H9 (cell line): Measurements from ENCODE around the gene RAB35. TPM values are rescaled to one million over a fixed set of nuclear protein-coding genes. Genes with fewer than 3 reads are reported as not detected.

Experiments
- DNase-seq: peaks from one replicate; pipeline ENCODE4 v3.0.0-alpha.2; 2017
- H2AFZ ChIP-seq: one replicate; pipeline ENCODE4 v1.6.1; 2013; ENCODE audit warnings: mild to moderate bottlenecking, low read length, control low read depth, moderate library complexity
- H2AK5ac ChIP-seq: 2 replicates; pipeline ENCODE4 v1.6.1; 2013; ENCODE audit warnings: low read length, control low read depth, mixed read lengths; ENCODE audit not compliant: insufficient read length
- H2BK120ac ChIP-seq: one replicate; pipeline ENCODE4 v1.6.1; 2013; ENCODE audit warnings: low read depth, mild to moderate bottlenecking, low read length, control low read depth, inconsistent platforms; ENCODE audit not compliant: poor library complexity, severe bottlenecking
- H2BK12ac ChIP-seq: 2 replicates; pipeline ENCODE4 v1.6.1; 2013; ENCODE audit warnings: low read length, control low read depth, mixed read lengths, low read depth; ENCODE audit not compliant: insufficient read length
- H2BK15ac ChIP-seq: 2 replicates; pipeline ENCODE4 v1.6.1; 2013; ENCODE audit warnings: low read depth, low read length, control low read depth
- H2BK20ac ChIP-seq: one replicate; pipeline ENCODE4 v1.6.1; 2013; ENCODE audit warnings: low read depth, mild to moderate bottlenecking, low read length, control low read depth, inconsistent platforms; ENCODE audit not compliant: poor library complexity, severe bottlenecking
- H2BK5ac ChIP-seq: 2 replicates; pipeline ENCODE4 v1.6.1; 2013; ENCODE audit warnings: low read length, control low read depth, mixed read lengths; ENCODE audit not compliant: insufficient read length
- H3K14ac ChIP-seq: 2 replicates; pipeline ENCODE4 v1.6.1; 2013; ENCODE audit warnings: low read length, control low read depth; ENCODE audit not compliant: insufficient read depth
- H3K18ac ChIP-seq: 2 replicates; pipeline ENCODE4 v1.6.1; 2013; ENCODE audit warnings: low read depth, mild to moderate bottlenecking, mixed read lengths, low read length, control low read depth; ENCODE audit not compliant: insufficient read length
- H3K23ac ChIP-seq: 2 replicates; pipeline ENCODE4 v1.6.1; 2013; ENCODE audit warnings: low read length, control low read depth, mixed read lengths, low read depth; ENCODE audit not compliant: insufficient read length
- H3K23me2 ChIP-seq: 2 replicates; pipeline ENCODE4 v1.6.1; 2013; ENCODE audit warnings: low read depth, mild to moderate bottlenecking, mixed read lengths, low read length, control low read depth; ENCODE audit not compliant: insufficient read length, poor library complexity, severe bottlenecking
- H3K27ac ChIP-seq: 2 replicates; pipeline ENCODE4 v1.5.1; 2013; ENCODE audit warnings: low read length, control low read depth, mixed read lengths, low read depth; ENCODE audit not compliant: insufficient read length
- H3K27me3 ChIP-seq: 2 replicates; pipeline ENCODE4 v1.6.1; 2013; ENCODE audit warnings: low read length, control low read depth, inconsistent platforms; ENCODE audit not compliant: insufficient read depth
- H3K4ac ChIP-seq: 2 replicates; pipeline ENCODE4 v1.6.1; 2013; ENCODE audit warnings: low read depth, mild to moderate bottlenecking, control low read depth, inconsistent platforms, low read length, moderate library complexity
- H3K4me1 ChIP-seq: 2 replicates; pipeline ENCODE4 v1.6.1; 2013; ENCODE audit warnings: low read length, control low read depth, inconsistent platforms; ENCODE audit not compliant: insufficient read depth
- H3K4me2 ChIP-seq: 2 replicates; pipeline ENCODE4 v1.6.1; 2013; ENCODE audit warnings: low read length, control low read depth, mixed read lengths; ENCODE audit not compliant: insufficient read length, insufficient read depth
- H3K56ac ChIP-seq: 2 replicates; pipeline ENCODE4 v1.6.1; 2013; ENCODE audit warnings: low read depth, mild to moderate bottlenecking, mixed read lengths, low read length, control low read depth; ENCODE audit not compliant: insufficient read length
- H3K79me1 ChIP-seq: 2 replicates; pipeline ENCODE4 v1.6.1; 2013; ENCODE audit warnings: low read depth, mild to moderate bottlenecking, moderate library complexity, low read length, control low read depth, inconsistent platforms; ENCODE audit not compliant: insufficient read depth, poor library complexity, severe bottlenecking
- H3K79me2 ChIP-seq: 2 replicates; pipeline ENCODE4 v1.6.1; 2013; ENCODE audit warnings: low read length, control low read depth, inconsistent platforms; ENCODE audit not compliant: insufficient read depth
- H3K9ac ChIP-seq: 2 replicates; pipeline ENCODE4 v1.6.1; 2013; ENCODE audit warnings: low read length, control low read depth, mixed read lengths; ENCODE audit not compliant: insufficient read length; ENCODE audit errors: extremely low read depth
- H3K9me3 ChIP-seq: one replicate; pipeline ENCODE4 v1.6.1; 2013; ENCODE audit warnings: low read depth, low read length, inconsistent platforms; ENCODE audit not compliant: control insufficient read depth
- H3T11ph ChIP-seq: one replicate; pipeline ENCODE4 v1.6.1; 2013; ENCODE audit warnings: mild to moderate bottlenecking, low read length, control low read depth, inconsistent platforms
- H4K20me1 ChIP-seq: one replicate; pipeline ENCODE4 v1.6.1; 2013; ENCODE audit not compliant: control insufficient read depth, insufficient read length, insufficient read depth
- H4K5ac ChIP-seq: 2 replicates; pipeline ENCODE4 v1.6.1; 2013; ENCODE audit warnings: low read depth, mild to moderate bottlenecking, mixed read lengths, low read length, control low read depth; ENCODE audit not compliant: insufficient read length
- H4K8ac ChIP-seq: replicated peaks from 2 replicates; pipeline ENCODE4 v1.6.1; 2013; ENCODE audit warnings: low read length, control low read depth, mixed read lengths, low read depth; ENCODE audit not compliant: insufficient read length
- H4K91ac ChIP-seq: 2 replicates; pipeline ENCODE4 v1.6.1; 2013; ENCODE audit warnings: low read depth, mild to moderate bottlenecking, moderate library complexity, mixed read lengths, low read length, control low read depth; ENCODE audit not compliant: insufficient read length
- H3K27ac Mint-ChIP-seq, 3 experiments: 2 replicates in 2 of 3; 3 replicates in 1 of 3; pipeline ENCODE4 v1.8.0; 2020 to 2021; ENCODE audit warnings: mixed read lengths in 3 of 3, mild to moderate bottlenecking in 1 of 3, moderate library complexity in 1 of 3
- H3K27me3 Mint-ChIP-seq: 2 replicates; pipeline ENCODE4 v1.8.0; 2021; ENCODE audit warnings: low read depth, mild to moderate bottlenecking, moderate library complexity, mixed read lengths
- H3K36me3 Mint-ChIP-seq, 3 experiments: 2 replicates in 2 of 3; 3 replicates in 1 of 3; pipeline ENCODE4 v1.8.0; 2020 to 2021; ENCODE audit warnings: low read depth in 3 of 3, mixed read lengths in 3 of 3; ENCODE audit not compliant: insufficient read depth in 1 of 3
- H3K4me1 Mint-ChIP-seq, 2 experiments: 2 replicates each; pipeline ENCODE4 v1.8.0; 2020; ENCODE audit warnings: mixed read lengths in 2 of 2
- H3K4me3 Mint-ChIP-seq, 2 experiments: 2 replicates in 1 of 2; 3 replicates in 1 of 2; pipeline ENCODE4 v1.8.0; 2020 to 2021; ENCODE audit warnings: mild to moderate bottlenecking in 2 of 2, mixed read lengths in 2 of 2, moderate library complexity in 1 of 2
- H3K9me3 Mint-ChIP-seq, 2 experiments: 2 replicates in 1 of 2; 3 replicates in 1 of 2; pipeline ENCODE4 v1.8.0; 2020; ENCODE audit warnings: mild to moderate bottlenecking in 2 of 2, mixed read lengths in 2 of 2, moderate library complexity in 1 of 2
- WGBS: extraction: QIAGEN DNeasy Blood & Tissue Kit; methylation state at CpG from one replicate; pipeline ENCODE4 v1.1.7; 2013; ENCODE audit warnings: missing lambda C conversion rate, low lambda C conversion rate, mixed read lengths; ENCODE audit not compliant: insufficient read length; ENCODE audit errors: extremely low coverage; 5-methylcytosine and 5-hydroxymethylcytosine counted together
- total RNA-seq: library from RNA; stranded (reverse); gene quantifications from 2 replicates; pipeline ENCODE4 v1.2.1, GENCODE V29; 2021
- TF ChIP-seq, protein P1 (sequence below): fragments of 200-600 bp; sonication (generic); conservative IDR thresholded peaks from 3 replicates; pipeline ENCODE4 v1.8.0; 2021; ENCODE audit warnings: antibody characterized with exemption, mild to moderate bottlenecking

Gene RAB35
- total RNA-seq, 1 experiment from 2014 or later = 60.0 TPM

DNA sequence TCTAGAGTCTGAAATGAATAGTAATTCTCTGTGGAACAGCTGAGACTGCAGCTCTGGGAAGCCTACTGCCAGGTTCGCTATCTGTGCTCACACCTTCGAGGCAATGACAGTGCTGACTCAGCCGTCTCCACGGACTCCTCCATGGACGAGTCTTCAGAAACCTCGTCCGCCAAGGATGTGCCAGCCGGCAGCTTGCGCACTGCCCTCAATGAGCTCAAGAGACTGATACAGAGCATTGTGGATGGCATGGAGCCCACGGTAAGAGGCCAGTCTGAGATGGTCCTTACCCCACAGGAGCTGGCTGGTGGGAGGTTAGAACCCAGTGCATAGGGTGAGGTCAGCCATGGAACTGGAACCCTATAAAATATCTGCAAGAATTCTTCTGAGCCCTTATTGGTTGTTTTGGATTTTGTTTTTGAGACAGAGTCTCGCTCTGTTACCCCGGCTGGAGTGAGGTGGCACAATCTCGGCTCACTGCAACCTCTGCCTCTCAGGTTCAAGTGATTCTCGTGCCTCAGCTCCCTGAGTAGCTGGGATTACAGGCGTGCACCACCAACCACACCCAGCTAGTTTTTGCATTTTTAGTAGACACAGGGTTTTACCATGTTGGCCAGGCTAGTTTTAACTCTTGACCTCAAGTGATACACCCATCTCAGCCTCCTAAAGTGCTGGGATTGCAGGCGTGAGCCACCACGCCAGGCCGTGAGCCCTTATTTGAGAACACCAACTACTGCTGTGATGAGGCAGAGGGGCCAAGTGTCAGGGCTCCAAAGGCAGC lies 43.9 kb downstream of the RAB35 start:
- Histone ChIP-seq H3T11ph (no peak overlapping the region), H2BK120ac (no peak overlapping the region), H3K4me2 (no peak overlapping the region), H3K27me3 (no peaks in the 10 kb centered on the region), H3K79me1 (no peaks in the 10 kb centered on the region), H3K4ac (no peak overlapping the region), H4K91ac (no peak overlapping the region), H3K56ac (no peak overlapping the region), H2BK12ac (no peak overlapping the region), H3K79me2 (no peaks in the 10 kb centered on the region), H3K23ac (no peak overlapping the region), H3K23me2 (no peaks in the 10 kb centered on the region), H2AK5ac (no peak overlapping the region), H3K9ac (no peak overlapping the region), H3K9me3 (no peaks in the 10 kb centered on the region), H4K8ac (no peak overlapping the region), H2BK20ac (no peak overlapping the region), H2BK15ac (no peak overlapping the region), H3K18ac (no peak overlapping the region), H2BK5ac (no peak overlapping the region), H4K5ac (no peak overlapping the region), H3K4me1 (no peaks in the 10 kb centered on the region), H3K14ac (no peak overlapping the region), H3K27ac (no peak overlapping the region), H2AFZ (no peak overlapping the region), H4K20me1 (no peaks in the 10 kb centered on the region)
- Mint-ChIP-seq H3K27me3 (no peaks in the 10 kb centered on the region), H3K9me3 (no peaks in the 10 kb centered on the region), H3K27ac (no peak overlapping the region), H3K36me3 (peaks cover 0 to 2% (median 0%) of the 10 kb centered on the region in 3 experiments; a peak in 4 of 7 replicates), H3K4me3 (no peak overlapping the region), H3K4me1 (peaks cover 0 to 2% of the 10 kb centered on the region in 2 experiments; a peak in 1 of 4 replicates)
- WGBS = no CpG with 5 or more reads among the region's 18 CpGs
- DNase-seq = no peak
- TF ChIP-seq, protein P1, sequence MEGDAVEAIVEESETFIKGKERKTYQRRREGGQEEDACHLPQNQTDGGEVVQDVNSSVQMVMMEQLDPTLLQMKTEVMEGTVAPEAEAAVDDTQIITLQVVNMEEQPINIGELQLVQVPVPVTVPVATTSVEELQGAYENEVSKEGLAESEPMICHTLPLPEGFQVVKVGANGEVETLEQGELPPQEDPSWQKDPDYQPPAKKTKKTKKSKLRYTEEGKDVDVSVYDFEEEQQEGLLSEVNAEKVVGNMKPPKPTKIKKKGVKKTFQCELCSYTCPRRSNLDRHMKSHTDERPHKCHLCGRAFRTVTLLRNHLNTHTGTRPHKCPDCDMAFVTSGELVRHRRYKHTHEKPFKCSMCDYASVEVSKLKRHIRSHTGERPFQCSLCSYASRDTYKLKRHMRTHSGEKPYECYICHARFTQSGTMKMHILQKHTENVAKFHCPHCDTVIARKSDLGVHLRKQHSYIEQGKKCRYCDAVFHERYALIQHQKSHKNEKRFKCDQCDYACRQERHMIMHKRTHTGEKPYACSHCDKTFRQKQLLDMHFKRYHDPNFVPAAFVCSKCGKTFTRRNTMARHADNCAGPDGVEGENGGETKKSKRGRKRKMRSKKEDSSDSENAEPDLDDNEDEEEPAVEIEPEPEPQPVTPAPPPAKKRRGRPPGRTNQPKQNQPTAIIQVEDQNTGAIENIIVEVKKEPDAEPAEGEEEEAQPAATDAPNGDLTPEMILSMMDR = no peak
